Kasumi-1 (cell line): ENCODE measurements around the gene PLPP3.
"Not testable (repeated sequence)": the region's sequence is repeated elsewhere in the genome, so short reads cannot be mapped to it uniquely, and the experiment has no call there.

Source experiments
- DNase-seq, 2 experiments: peaks; one replicate each; lab custom pipeline; 2025; lab: John Stamatoyannopoulos, UW

Gene PLPP3

GRCh38 chr1:56578963-56579875 is at the start of gene PLPP3:
PLPP3 (minus strand) TSS chr1:56579563; CDS start chr1:56579016, 547 bp downstream.
- peak; percentile 87 to 89 for DNase-seq

GRCh38 chr1:56627636-56628039 is 48.3 kb upstream of the PLPP3 start:
- no peak for DNase-seq

GRCh38 chr1:56627019-56627635 is 47.8 kb upstream of the PLPP3 start:
- no peak for DNase-seq

GRCh38 chr1:56626546-56626945 is 47.2 kb upstream of the PLPP3 start:
- DNase-seq: no peak

GRCh38 chr1:56625819-56626440 is 46.6 kb upstream of the PLPP3 start:
- no peak for DNase-seq

GRCh38 chr1:56617141-56617540 is 37.8 kb upstream of the PLPP3 start:
- no peak for DNase-seq

- not testable (repeated sequence) for DNase-seq
These were observed 31.4 kb upstream of the PLPP3 start for GRCh38 chr1:56610770-56611169.

GRCh38 chr1:56610097-56610496 is 30.7 kb upstream of the PLPP3 start:
- DNase-seq: not testable (repeated sequence)

GRCh38 chr1:56595397-56596191 is 16.2 kb upstream of the PLPP3 start:
- DNase-seq: not testable (repeated sequence)

GRCh38 chr1:56591909-56592308 is 12.5 kb upstream of the PLPP3 start:
- no peak for DNase-seq

GRCh38 chr1:56590520-56591011 is 11.2 kb upstream of the PLPP3 start:
- DNase-seq: no peak

GRCh38 chr1:56589369-56589768 is 10.0 kb upstream of the PLPP3 start:
- DNase-seq: no peak

GRCh38 chr1:56586502-56586901 is 7.1 kb upstream of the PLPP3 start:
- DNase-seq: no peak

- DNase-seq: no peak
These were observed 6.6 kb upstream of the PLPP3 start for GRCh38 chr1:56585985-56586384.

- peak; percentile 71 to 78 for DNase-seq
These were observed 5.7 kb upstream of the PLPP3 start for GRCh38 chr1:56584910-56585528.

- no peak for DNase-seq
These were observed 4.7 kb upstream of the PLPP3 start for GRCh38 chr1:56583957-56584468.

GRCh38 chr1:56580771-56581170 is 1.4 kb upstream of the PLPP3 start:
- DNase-seq: no peak

- peak; percentile 57 to 60 for DNase-seq
These were observed 1.0 kb downstream of the PLPP3 start for GRCh38 chr1:56578138-56578962.

GRCh38 chr1:56577406-56578137 is 1.8 kb downstream of the PLPP3 start:
- DNase-seq: peak in 1 of 2 experiments; percentile 17
